SK-N-SH (cell line): ENCODE measurements around the gene DDAH2. TPM values are rescaled to one million over a fixed set of nuclear protein-coding genes. Genes with fewer than 3 reads are reported as not detected.

ENCODE experiments used
- CTCF ChIA-PET: fragments of 300-600, 350-600 bp; formaldehyde crosslinking; extraction: SDS; loops from one replicate; lab custom pipeline; 2021; lab: Yijun Ruan, JAX
- POLR2A ChIA-PET: fragments of 350-600 bp; sonication (Branson Sonifier 250); formaldehyde crosslinking; extraction: SDS; loops from one replicate; lab custom pipeline; 2020; ENCODE audit warnings: antibody characterized with exemption, inconsistent platforms; lab: Yijun Ruan, JAX
- DNase-seq: peaks from one replicate; pipeline ENCODE4 v3.0.0; 2012
- H2AFZ ChIP-seq: fragments of 200-600 bp; sonication (generic); 2 replicates; pipeline ENCODE4 v1.8.1; 2016; ENCODE audit warnings: antibody characterized with exemption, mild to moderate bottlenecking, low read depth
- H3F3A ChIP-seq: fragments of 200-600 bp; sonication (generic); replicated peaks from 2 replicates; pipeline ENCODE3; 2016; ENCODE audit warnings: antibody characterized with exemption, mild to moderate bottlenecking; ENCODE audit not compliant: insufficient read depth
- H3K27ac ChIP-seq, 2 experiments: fragments of 200-500 bp in 1 of 2; fragments of 200-600 bp in 1 of 2; sonication (Bioruptor generic) in 1 of 2; sonication (generic), shearing (Covaris generic) in 1 of 2; 2 replicates each; pipeline versions ENCODE4 v1.5.1 to v1.6.1; 2014 to 2016; ENCODE audit warnings: low read depth in 2 of 2, inconsistent platforms in 1 of 2, low read length in 1 of 2, mild to moderate bottlenecking in 1 of 2, mixed read lengths in 1 of 2
- H3K27me3 ChIP-seq: fragments of 200-600 bp; sonication (generic), shearing (Covaris generic); 2 replicates; pipeline ENCODE4 v1.6.1; 2016; ENCODE audit warnings: mixed run types; ENCODE audit not compliant: insufficient read depth
- H3K36me3 ChIP-seq, 2 experiments: fragments of 200-500 bp in 1 of 2; fragments of 200-600 bp in 1 of 2; sonication (Bioruptor generic) in 1 of 2; sonication (generic) in 1 of 2; replicated peaks in 1 of 2; 2 replicates each; pipeline versions ENCODE3 to v1.5.1; 2014 to 2016; ENCODE audit warnings: low read length in 1 of 2, mild to moderate bottlenecking in 1 of 2; ENCODE audit not compliant: insufficient read depth in 2 of 2, control insufficient read depth in 1 of 2
- H3K4me1 ChIP-seq, 2 experiments: fragments of 200-500 bp in 1 of 2; fragments of 200-600 bp in 1 of 2; sonication (Bioruptor generic) in 1 of 2; sonication (generic), shearing (Covaris generic) in 1 of 2; 2 replicates each; pipeline versions ENCODE4 v1.5.1 to v1.6.1; 2014 to 2016; ENCODE audit warnings: low read depth in 1 of 2, low read length in 1 of 2, mixed run types in 1 of 2; ENCODE audit not compliant: insufficient read depth in 2 of 2, control insufficient read depth in 1 of 2
- H3K4me2 ChIP-seq: fragments of 200-600 bp; sonication (generic), shearing (Covaris generic); 2 replicates; pipeline ENCODE4 v1.6.1; 2017; ENCODE audit warnings: mixed run types
- H3K4me3 ChIP-seq, 2 experiments: fragments of 200-500 bp in 1 of 2; fragments of 200-600 bp in 1 of 2; sonication (Bioruptor generic) in 1 of 2; sonication (generic), shearing (Covaris generic) in 1 of 2; 2 replicates each; pipeline versions ENCODE4 v1.5.1 to v1.8.1; 2014 to 2016; ENCODE audit warnings: low read depth in 2 of 2, inconsistent platforms in 1 of 2, low read length in 1 of 2, mild to moderate bottlenecking in 1 of 2, mixed read lengths in 1 of 2, moderate library complexity in 1 of 2
- H3K79me2 ChIP-seq: fragments of 200-600 bp; sonication (generic); 2 replicates; pipeline ENCODE4 v1.8.1; 2017; ENCODE audit warnings: mild to moderate bottlenecking; ENCODE audit not compliant: insufficient read depth
- H3K9ac ChIP-seq: fragments of 200-600 bp; sonication (generic); 2 replicates; pipeline ENCODE4 v1.6.1; 2017; ENCODE audit warnings: mixed run types
- H3K9me2 ChIP-seq: fragments of 200-600 bp; sonication (generic); 2 replicates; pipeline ENCODE4 v1.6.1; 2017; ENCODE audit warnings: mixed run types
- H3K9me3 ChIP-seq: fragments of 200-600 bp; sonication (generic); 2 replicates; pipeline ENCODE4 v1.6.1; 2017; ENCODE audit warnings: mixed run types, mild to moderate bottlenecking, moderate library complexity
- H4K20me1 ChIP-seq: fragments of 200-600 bp; sonication (generic); 2 replicates; pipeline ENCODE4 v1.6.1; 2017; ENCODE audit warnings: mild to moderate bottlenecking, mixed run types; ENCODE audit not compliant: insufficient read depth
- ELF1 ChIP-seq: IDR thresholded peaks from 2 replicates; pipeline ENCODE4 v1.4.0; 2012
- FOXJ3 ChIP-seq: sonication (generic); formaldehyde crosslinking; IDR thresholded peaks from 2 replicates; pipeline ENCODE4 v1.5.1; 2020; ENCODE audit warnings: mild to moderate bottlenecking, missing genetic modification reagents
- FOXM1 ChIP-seq: IDR thresholded peaks from 2 replicates; pipeline ENCODE4 v1.4.0; 2012; ENCODE audit warnings: low read depth, mild to moderate bottlenecking
- GABPA ChIP-seq: IDR thresholded peaks from 2 replicates; pipeline ENCODE4 v1.4.0; 2012; ENCODE audit warnings: low read depth, mild to moderate bottlenecking
- GATA2 ChIP-seq: sonication (generic); formaldehyde crosslinking; IDR thresholded peaks from 2 replicates; pipeline ENCODE4 v1.5.0; 2020; ENCODE audit warnings: mild to moderate bottlenecking, missing genetic modification reagents
- NFIC ChIP-seq: IDR thresholded peaks from 2 replicates; pipeline ENCODE4 v1.4.0; 2012; ENCODE audit warnings: borderline replicate concordance
- POLR2AphosphoS5 ChIP-seq: IDR thresholded peaks from 2 replicates; pipeline ENCODE4 v1.6.1; 2012; ENCODE audit warnings: low read depth, low read length
- REST ChIP-seq: IDR thresholded peaks from 2 replicates; pipeline ENCODE4 v1.6.1; 2012; ENCODE audit warnings: mild to moderate bottlenecking, low read depth, low read length, moderate library complexity
- RFX5 ChIP-seq: IDR thresholded peaks from 2 replicates; pipeline ENCODE4 v1.6.1; 2012; ENCODE audit warnings: mild to moderate bottlenecking, improper control_type of control experiment, low read length
- SIN3A ChIP-seq: IDR thresholded peaks from 2 replicates; pipeline ENCODE4 v1.6.1; 2012; ENCODE audit warnings: low read depth, mild to moderate bottlenecking, low read length, moderate library complexity, borderline replicate concordance
- SMC3 ChIP-seq: IDR thresholded peaks from 2 replicates; pipeline ENCODE4 v1.6.1; 2012; ENCODE audit warnings: low read depth, low read length, improper control_type of control experiment
- TAF1 ChIP-seq: IDR thresholded peaks from 2 replicates; pipeline ENCODE4 v1.6.1; 2012; ENCODE audit warnings: low read depth, mild to moderate bottlenecking, low read length, moderate library complexity, borderline replicate concordance
- TCF12 ChIP-seq: IDR thresholded peaks from 2 replicates; pipeline ENCODE4 v1.4.0; 2012
- TEAD4 ChIP-seq: IDR thresholded peaks from 2 replicates; pipeline ENCODE4 v1.4.0; 2012; ENCODE audit warnings: mild to moderate bottlenecking, borderline replicate concordance; ENCODE audit not compliant: insufficient read depth
- WGBS: methylation state at CpG from one replicate; pipeline ENCODE4 v1.1.6; 2017; ENCODE audit warnings: low lambda C conversion rate; 5-methylcytosine and 5-hydroxymethylcytosine counted together
- polyA plus RNA-seq, 3 experiments: library from polyadenylated mRNA; depleted of rRNA; stranded (reverse); fragments of >200 nt; gene quantifications; 2 replicates each; pipeline ENCODE4 v1.2.3, GENCODE V29; 2012
- TF ChIP-seq, protein P1 (sequence below): IDR thresholded peaks from 2 replicates; pipeline ENCODE4 v1.4.0; 2012; ENCODE audit warnings: low read depth, borderline replicate concordance

Gene DDAH2
- polyA plus RNA-seq, 1 of the 3 experiments (the other 2 are of a cell fraction): 180 TPM

DNA sequence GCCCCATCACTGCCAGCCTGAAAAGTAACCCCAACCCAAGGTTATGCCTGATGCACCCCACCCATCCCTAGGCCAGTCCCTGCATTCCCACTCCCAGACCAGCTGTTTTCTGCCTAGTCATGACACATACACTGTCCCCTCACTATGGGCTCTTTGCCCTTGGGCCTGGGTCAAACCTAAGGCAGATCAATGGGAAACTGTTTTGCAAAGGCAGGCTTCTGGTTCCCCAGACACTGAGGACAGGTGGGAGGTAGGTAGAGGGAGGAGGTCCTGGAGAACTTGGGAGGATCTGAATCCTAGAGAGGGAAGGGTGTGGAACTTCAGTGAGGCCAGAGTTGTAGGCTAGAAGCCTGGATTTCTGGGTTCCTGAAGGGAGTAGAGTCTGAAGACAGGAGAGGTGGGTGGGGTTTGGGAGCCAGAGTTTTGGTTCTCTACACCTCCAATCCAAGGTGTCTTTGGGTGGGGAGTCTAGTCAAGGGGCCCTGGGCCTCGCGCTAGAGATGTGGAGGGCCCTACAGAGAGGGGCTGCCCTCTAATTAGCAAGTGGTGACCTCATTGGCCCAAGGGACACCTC is 5.2 kb upstream of the DDAH2 start:
- Histone ChIP-seq H3K27ac (peak overlapping the region; percentile 88 to 90), H3K4me3 (peak overlapping the region; percentile 85 to 86), H3K9me3 (no peaks in the 10 kb centered on the region), H3K79me2 (peaks cover 63% of the 10 kb centered on the region), H3K27me3 (no peaks in the 10 kb centered on the region), H3K4me1 (peaks cover 28 to 38% of the 10 kb centered on the region in 2 experiments; a peak in 3 of 4 replicates), H3K4me2 (peak overlapping the region; percentile 99), H2AFZ (no peak overlapping the region), H3K9ac (peak overlapping the region; percentile 97), H3K36me3 (peaks cover 26 to 39% of the 10 kb centered on the region in 2 experiments), H3F3A (peaks cover 63% of the 10 kb centered on the region), H4K20me1 (peaks cover 21% of the 10 kb centered on the region), H3K9me2 (no peaks in the 10 kb centered on the region)
- TF ChIP-seq SMC3 (no peak), ELF1 (no peak), GATA2 (CRISPR knock-in tag) (no peak), RFX5 (no peak), TCF12 (no peak), SIN3A (no peak), POLR2AphosphoS5 (no peak), TAF1 (no peak), NFIC (no peak), TEAD4 (no peak), FOXM1 (no peak), GABPA (no peak)
- TF ChIP-seq, protein P1, sequence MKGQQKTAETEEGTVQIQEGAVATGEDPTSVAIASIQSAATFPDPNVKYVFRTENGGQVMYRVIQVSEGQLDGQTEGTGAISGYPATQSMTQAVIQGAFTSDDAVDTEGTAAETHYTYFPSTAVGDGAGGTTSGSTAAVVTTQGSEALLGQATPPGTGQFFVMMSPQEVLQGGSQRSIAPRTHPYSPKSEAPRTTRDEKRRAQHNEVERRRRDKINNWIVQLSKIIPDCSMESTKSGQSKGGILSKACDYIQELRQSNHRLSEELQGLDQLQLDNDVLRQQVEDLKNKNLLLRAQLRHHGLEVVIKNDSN: no peak
- ChIA-PET CTCF (interaction anchor here (1.3 to 7.3 kb wide), 3 partner anchors 50 to 96 kb away, joined by 3 to 45 read pairs (median 3); partner anchors contain the start of gene VARS1), POLR2A (no interaction called here)
- no peak for DNase-seq
- WGBS: 20% methylated on average over 1 of the region's 2 CpGs

DNA sequence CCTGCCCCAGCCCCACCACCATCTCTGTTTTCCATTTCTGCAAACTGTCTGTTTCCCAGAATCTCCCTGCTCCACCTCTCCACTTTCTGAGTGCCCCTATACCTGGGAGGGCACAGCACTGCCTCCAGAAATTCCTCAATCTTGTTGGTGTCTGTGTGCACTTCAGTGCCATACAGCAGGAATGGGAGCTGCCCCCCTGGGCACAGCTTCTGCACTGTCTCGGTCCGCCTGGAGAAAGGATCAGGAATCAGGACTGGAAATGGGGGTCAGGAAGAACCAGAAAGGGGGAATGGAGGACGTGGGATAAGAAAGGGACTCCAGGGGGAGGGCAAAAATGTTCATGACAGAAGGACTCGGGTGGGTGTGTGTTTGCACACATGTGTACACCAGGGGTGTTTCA is 4.6 kb upstream of the DDAH2 start:
- peaks cover 25 to 38% of the 10 kb centered on the region in 2 experiments; a peak in 3 of 4 replicates for H3K4me1 ChIP-seq
- peak overlapping the region in 1 of 2 experiments; percentile 88; a peak in 2 of 4 replicates for H3K27ac ChIP-seq
- no peak for TF ChIP-seq FOXJ3 (CRISPR knock-in tag)
- TF ChIP-seq REST: no peak
- TF ChIP-seq, all 33 proteins: peak for 0
- Histone ChIP-seq H2AFZ (no peak overlapping the region), H3K36me3 (peaks cover 26 to 39% of the 10 kb centered on the region in 2 experiments), H3K27me3 (no peaks in the 10 kb centered on the region), H3K9me3 (no peaks in the 10 kb centered on the region), H3F3A (peaks cover 65% of the 10 kb centered on the region), H3K9ac (peak overlapping the region; percentile 97; the same call in 1 of the 2 replicates), H3K4me3 (peak overlapping the region in 1 of 2 experiments; percentile 86; a peak in 1 of 4 replicates), H3K9me2 (no peaks in the 10 kb centered on the region), H3K79me2 (peaks cover 69% of the 10 kb centered on the region), H3K4me2 (peak overlapping the region; percentile 99), H4K20me1 (peaks cover 26% of the 10 kb centered on the region)
- ChIA-PET POLR2A (no interaction called here), CTCF (interaction anchor here (0.7 to 7.3 kb wide), 2 partner anchors 97 to 188 kb away, joined by 3 to 45 read pairs; partner anchors contain the start of gene ATP6V1G2)
- WGBS: 94% methylated on average over 4 of the region's 4 CpGs
- no peak for DNase-seq
